AG09319 (cell line): ENCODE results near the gene PC.

Experiments
- DNase-seq: peaks from one replicate; pipeline ENCODE4 v3.0.0-alpha.2; 2010; ENCODE audit warnings: low read depth; ENCODE audit errors: extremely low read depth
- TF ChIP-seq, protein P1 (sequence below): IDR thresholded peaks from 2 replicates; pipeline ENCODE4 v1.5.1; 2011; ENCODE audit warnings: low read depth, mild to moderate bottlenecking, inconsistent platforms, low read length, moderate library complexity

PC gene

DNA sequence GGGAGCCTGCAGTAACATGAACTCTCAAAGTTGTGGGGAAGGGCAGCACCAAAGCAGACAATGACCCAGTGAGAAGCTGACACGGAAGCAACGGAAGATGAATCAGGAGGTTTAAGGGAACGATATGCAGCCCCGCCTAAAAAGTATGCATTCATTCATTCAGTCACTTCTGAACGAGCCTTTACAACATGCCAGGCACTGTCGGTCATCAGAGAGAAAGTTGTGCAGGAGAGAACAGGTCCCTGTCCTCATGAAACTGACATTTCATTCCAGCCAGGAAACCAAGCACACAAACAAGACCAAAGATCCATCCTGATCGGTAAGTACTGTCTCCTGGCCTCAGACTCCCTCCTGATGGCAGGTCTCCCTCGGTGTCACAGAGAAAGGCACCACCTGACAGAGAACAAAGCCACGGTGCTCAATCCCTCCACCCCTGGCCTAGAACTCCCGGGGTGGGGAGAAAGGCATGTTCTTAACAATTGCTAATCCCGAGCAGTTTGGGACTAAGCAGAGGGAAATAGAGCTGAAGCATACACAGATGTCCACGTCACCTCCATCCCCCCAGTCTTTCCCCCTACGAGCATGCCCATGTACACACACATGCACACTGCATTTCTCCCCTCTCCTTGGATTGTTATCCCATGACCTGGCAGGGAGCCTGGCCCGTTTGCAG is 52.0 kb downstream of the PC start:
- DNase-seq: no peak
- TF ChIP-seq, protein P1, sequence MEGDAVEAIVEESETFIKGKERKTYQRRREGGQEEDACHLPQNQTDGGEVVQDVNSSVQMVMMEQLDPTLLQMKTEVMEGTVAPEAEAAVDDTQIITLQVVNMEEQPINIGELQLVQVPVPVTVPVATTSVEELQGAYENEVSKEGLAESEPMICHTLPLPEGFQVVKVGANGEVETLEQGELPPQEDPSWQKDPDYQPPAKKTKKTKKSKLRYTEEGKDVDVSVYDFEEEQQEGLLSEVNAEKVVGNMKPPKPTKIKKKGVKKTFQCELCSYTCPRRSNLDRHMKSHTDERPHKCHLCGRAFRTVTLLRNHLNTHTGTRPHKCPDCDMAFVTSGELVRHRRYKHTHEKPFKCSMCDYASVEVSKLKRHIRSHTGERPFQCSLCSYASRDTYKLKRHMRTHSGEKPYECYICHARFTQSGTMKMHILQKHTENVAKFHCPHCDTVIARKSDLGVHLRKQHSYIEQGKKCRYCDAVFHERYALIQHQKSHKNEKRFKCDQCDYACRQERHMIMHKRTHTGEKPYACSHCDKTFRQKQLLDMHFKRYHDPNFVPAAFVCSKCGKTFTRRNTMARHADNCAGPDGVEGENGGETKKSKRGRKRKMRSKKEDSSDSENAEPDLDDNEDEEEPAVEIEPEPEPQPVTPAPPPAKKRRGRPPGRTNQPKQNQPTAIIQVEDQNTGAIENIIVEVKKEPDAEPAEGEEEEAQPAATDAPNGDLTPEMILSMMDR: no peak

DNA sequence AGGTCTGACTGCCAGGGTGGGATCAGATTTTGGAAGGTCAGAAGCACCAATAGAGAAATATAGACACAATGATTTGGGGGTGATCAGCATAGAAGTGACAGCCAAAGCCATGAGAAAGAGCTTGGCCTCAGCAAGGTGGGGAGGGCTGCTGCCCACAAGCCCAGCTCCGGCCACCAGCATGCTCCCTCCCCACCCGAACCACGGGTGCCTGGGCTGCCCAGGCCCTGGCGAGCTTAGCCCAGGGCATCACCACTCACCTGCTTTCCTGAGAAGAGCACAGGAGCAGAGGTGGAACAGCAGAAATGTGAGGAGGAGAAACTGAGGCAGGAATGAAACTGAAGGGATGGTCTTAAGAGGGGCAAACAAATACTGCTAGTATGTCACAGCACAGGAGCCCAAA is 52.6 kb downstream of the PC start:
- TF ChIP-seq, protein P1: no peak
- no peak for DNase-seq

GRCh38 chr11:66904981-66905521 is 53.1 kb downstream of the PC start:
- TF ChIP-seq, protein P1: no peak
- DNase-seq: no peak

DNA sequence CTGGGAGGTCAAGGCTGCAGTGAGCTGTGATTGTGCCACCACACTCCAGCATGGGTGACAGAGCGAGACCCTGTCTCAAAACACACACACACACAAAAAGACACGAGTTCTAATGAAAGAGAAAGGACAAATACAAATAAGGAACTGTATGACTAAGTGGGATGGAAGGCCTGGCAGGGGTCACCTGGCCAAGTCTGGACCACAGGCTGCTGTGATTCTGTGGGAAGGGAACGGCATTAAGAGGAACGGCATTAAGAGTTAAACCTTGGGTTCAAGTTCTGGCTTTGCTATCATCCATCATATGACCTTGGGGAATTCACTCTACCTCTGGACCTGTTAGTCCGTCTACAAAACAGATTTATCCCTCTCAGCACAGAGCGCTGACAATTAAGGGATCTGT is 53.6 kb downstream of the PC start:
- TF ChIP-seq, protein P1: no peak

GRCh38 chr11:66904055-66904454 is 54.1 kb downstream of the PC start:
- no peak for DNase-seq

More for the DNA sequence above, 53.6 kb downstream of the PC start:
- DNase-seq: no peak

GRCh38 chr11:66902486-66903177 is 55.6 kb downstream of the PC start:
- TF ChIP-seq, protein P1: no peak
- DNase-seq: no peak

More at GRCh38 chr11:66904055-66904454, 54.1 kb downstream of the PC start:
- TF ChIP-seq, protein P1: no peak

GRCh38 chr11:66901964-66902390 is 56.2 kb downstream of the PC start:
- TF ChIP-seq, protein P1: no peak
- DNase-seq: no peak
